ENCODE measurements around the gene COX4I1.

COX4I1 gene

GRCh38 chr16:85752511-85753420 lies 46.7 kb upstream of the COX4I1 start:
- no peak overlapping the region for H3K4me3 ChIP-seq (ENCODE audit: low read depth, low read length)
- TF ChIP-seq, protein P1, sequence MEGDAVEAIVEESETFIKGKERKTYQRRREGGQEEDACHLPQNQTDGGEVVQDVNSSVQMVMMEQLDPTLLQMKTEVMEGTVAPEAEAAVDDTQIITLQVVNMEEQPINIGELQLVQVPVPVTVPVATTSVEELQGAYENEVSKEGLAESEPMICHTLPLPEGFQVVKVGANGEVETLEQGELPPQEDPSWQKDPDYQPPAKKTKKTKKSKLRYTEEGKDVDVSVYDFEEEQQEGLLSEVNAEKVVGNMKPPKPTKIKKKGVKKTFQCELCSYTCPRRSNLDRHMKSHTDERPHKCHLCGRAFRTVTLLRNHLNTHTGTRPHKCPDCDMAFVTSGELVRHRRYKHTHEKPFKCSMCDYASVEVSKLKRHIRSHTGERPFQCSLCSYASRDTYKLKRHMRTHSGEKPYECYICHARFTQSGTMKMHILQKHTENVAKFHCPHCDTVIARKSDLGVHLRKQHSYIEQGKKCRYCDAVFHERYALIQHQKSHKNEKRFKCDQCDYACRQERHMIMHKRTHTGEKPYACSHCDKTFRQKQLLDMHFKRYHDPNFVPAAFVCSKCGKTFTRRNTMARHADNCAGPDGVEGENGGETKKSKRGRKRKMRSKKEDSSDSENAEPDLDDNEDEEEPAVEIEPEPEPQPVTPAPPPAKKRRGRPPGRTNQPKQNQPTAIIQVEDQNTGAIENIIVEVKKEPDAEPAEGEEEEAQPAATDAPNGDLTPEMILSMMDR (IDR thresholded peaks at IDR 0.05; ENCODE audit: low read depth, low read length) = peak; percentile 59
- H3K27ac ChIP-seq = peak overlapping the region; percentile 45
- H3K9me3 ChIP-seq (ENCODE audit: severe bottlenecking) = no peaks in the 10 kb centered on the region
- H3K27me3 ChIP-seq (ENCODE audit: insufficient read depth, low read depth, severe bottlenecking) = no peaks in the 10 kb centered on the region
- peak; percentile 81 for DNase-seq
- no peaks in the 10 kb centered on the region for H3K36me3 ChIP-seq

GRCh38 chr16:85753559-85753958 lies 45.9 kb upstream of the COX4I1 start:
- TF ChIP-seq, protein P1 (IDR thresholded peaks at IDR 0.05; ENCODE audit: low read depth, low read length) = no peak
- H3K4me3 ChIP-seq (ENCODE audit: low read depth, low read length) = no peak overlapping the region
- no peaks in the 10 kb centered on the region for H3K27me3 ChIP-seq (ENCODE audit: insufficient read depth, low read depth, severe bottlenecking)
- H3K36me3 ChIP-seq = no peaks in the 10 kb centered on the region
- H3K27ac ChIP-seq = peak overlapping the region; percentile 39; the same call in 1 of the 2 replicates
- DNase-seq = no peak
- no peaks in the 10 kb centered on the region for H3K9me3 ChIP-seq (ENCODE audit: severe bottlenecking)

- H3K9me3 ChIP-seq (ENCODE audit: severe bottlenecking) = no peaks in the 10 kb centered on the region
- H3K36me3 ChIP-seq = no peaks in the 10 kb centered on the region
- H3K4me3 ChIP-seq (ENCODE audit: low read depth, low read length) = no peak overlapping the region
- TF ChIP-seq, protein P1 (IDR thresholded peaks at IDR 0.05; ENCODE audit: low read depth, low read length) = no peak
- no peak for DNase-seq
- no peaks in the 10 kb centered on the region for H3K27me3 ChIP-seq (ENCODE audit: insufficient read depth, low read depth, severe bottlenecking)
- no peak overlapping the region for H3K27ac ChIP-seq
Observed at GRCh38 chr16:85753976-85754375, 45.5 kb upstream of the COX4I1 start.

DNA sequence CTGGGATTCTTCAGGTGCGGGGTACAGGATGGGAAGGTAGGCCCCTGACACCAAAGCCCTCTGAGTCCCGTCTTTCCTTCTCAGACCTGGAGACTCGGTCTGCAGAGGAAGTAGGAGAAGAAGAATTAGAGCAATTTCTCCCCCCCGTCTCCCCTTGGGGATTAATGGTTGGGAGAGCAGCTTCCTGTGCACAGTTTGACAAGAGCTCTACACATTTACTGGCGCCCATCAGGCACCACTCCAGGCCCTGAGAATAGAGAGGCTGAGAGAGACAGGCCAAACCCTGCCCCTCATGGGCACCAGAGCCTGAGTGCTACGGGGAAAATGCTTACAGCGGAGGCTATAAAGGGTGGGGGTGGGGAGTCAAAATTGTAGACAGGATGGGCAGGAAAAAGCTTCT lies 45.1 kb upstream of the COX4I1 start:
- Histone ChIP-seq H3K4me3 (ENCODE audit: low read depth, low read length) (no peak overlapping the region), H3K36me3 (no peaks in the 10 kb centered on the region), H3K27ac (no peak overlapping the region), H3K27me3 (ENCODE audit: insufficient read depth, low read depth, severe bottlenecking) (no peaks in the 10 kb centered on the region), H3K9me3 (ENCODE audit: severe bottlenecking) (no peaks in the 10 kb centered on the region)
- DNase-seq = no peak
- TF ChIP-seq, protein P1 (IDR thresholded peaks at IDR 0.05; ENCODE audit: low read depth, low read length) = no peak

GRCh38 chr16:85755929-85756768 lies 43.3 kb upstream of the COX4I1 start:
- Histone ChIP-seq H3K36me3 (no peaks in the 10 kb centered on the region), H3K27me3 (ENCODE audit: insufficient read depth, low read depth, severe bottlenecking) (no peaks in the 10 kb centered on the region), H3K9me3 (ENCODE audit: severe bottlenecking) (no peaks in the 10 kb centered on the region), H3K27ac (no peak overlapping the region), H3K4me3 (ENCODE audit: low read depth, low read length) (no peak overlapping the region)
- TF ChIP-seq, protein P1 (IDR thresholded peaks at IDR 0.05; ENCODE audit: low read depth, low read length) = no peak
- DNase-seq = no peak
